Lung (tissue), 12 donors: ENCODE measurements around the gene TDRD9. TPM values are rescaled to one million over a fixed set of nuclear protein-coding genes. Genes with fewer than 3 reads are reported as not detected.

Experiments
- ATAC-seq: fragments of 200-7000 bp; cut with Tn5 transposase; one replicate; pipeline ENCODE4 v1.9.1; 2020; ENCODE audit warnings: moderate number of reproducible peaks; ENCODE audit not compliant: insufficient read depth, low FRiP score
- DNase-seq, 3 donors: peaks; one replicate each; pipeline ENCODE4 v3.0.0-alpha.2; 2013 to 2017
- H3K27ac ChIP-seq, 2 donors: one replicate each; pipeline ENCODE4 v1.5.1; 2013; ENCODE audit warnings: mild to moderate bottlenecking in 2 of 2, moderate library complexity in 2 of 2, control low read depth in 1 of 2, inconsistent platforms in 1 of 2, low read depth in 1 of 2, low read length in 1 of 2
- H3K27me3 ChIP-seq, 3 donors: one replicate each; pipeline ENCODE4 v1.5.1; 2013; ENCODE audit warnings: low read length in 2 of 3; ENCODE audit not compliant: control insufficient read depth in 3 of 3, insufficient read depth in 3 of 3
- H3K36me3 ChIP-seq, 4 donors: one replicate each; pipeline ENCODE4 v1.5.1; 2013; ENCODE audit warnings: low read length in 4 of 4, mild to moderate bottlenecking in 1 of 4, moderate library complexity in 1 of 4; ENCODE audit not compliant: control insufficient read depth in 4 of 4, insufficient read depth in 4 of 4
- H3K4me1 ChIP-seq, 5 donors: one replicate each; pipeline ENCODE4 v1.5.1; 2013; ENCODE audit warnings: low read length in 5 of 5, mild to moderate bottlenecking in 2 of 5, moderate library complexity in 1 of 5; ENCODE audit not compliant: control insufficient read depth in 5 of 5, insufficient read depth in 5 of 5
- H3K4me3 ChIP-seq: one replicate; pipeline ENCODE4 v1.5.1; 2013; ENCODE audit warnings: mild to moderate bottlenecking, control low read depth, moderate library complexity
- H3K9ac ChIP-seq, 2 donors: one replicate each; pipeline ENCODE4 v1.5.1; 2013; ENCODE audit warnings: low read length in 2 of 2, control low read depth in 1 of 2; ENCODE audit not compliant: insufficient read depth in 1 of 2
- H3K9me3 ChIP-seq, 4 donors: one replicate each; pipeline ENCODE4 v1.5.1; 2013; ENCODE audit warnings: low read length in 3 of 4, mild to moderate bottlenecking in 1 of 4, moderate library complexity in 1 of 4; ENCODE audit not compliant: control insufficient read depth in 4 of 4, insufficient read depth in 3 of 4
- WGBS, 2 donors: extraction: QIAGEN DNeasy Blood & Tissue Kit; methylation state at CpG; one replicate each; pipeline ENCODE4 v1.1.7; 2013; 5-methylcytosine and 5-hydroxymethylcytosine counted together
- polyA plus RNA-seq, 2 donors: library from polyadenylated mRNA; stranded (reverse); fragments of 200-250 nt; gene quantifications; one replicate each; pipeline ENCODE4 v1.2.1, GENCODE V29; 2013
- total RNA-seq, 2 donors: library from RNA; depleted of rRNA in 1 of 2; stranded (reverse); fragments of >200 nt in 1 of 2; gene quantifications; one replicate each; pipeline ENCODE4 v1.2.1, GENCODE V29; 2014 to 2021
- TF ChIP-seq, protein P1 (sequence below): IDR thresholded peaks from 2 replicates; pipeline ENCODE4 v1.5.1; 2012; ENCODE audit warnings: mild to moderate bottlenecking; ENCODE audit errors: control extremely low read depth, extremely low read depth
- donor health status: control.
- donor health status: control.
- donor health status: Bipolar disorder and iron deficiency.
- donor health status: healthy.
- donor health status: DM: yes; HTN: yes; CAD: no.

Gene TDRD9
- total and polyA plus RNA-seq, 4 donors = 2.3 to 8.6 (median 5.3) TPM

DNA sequence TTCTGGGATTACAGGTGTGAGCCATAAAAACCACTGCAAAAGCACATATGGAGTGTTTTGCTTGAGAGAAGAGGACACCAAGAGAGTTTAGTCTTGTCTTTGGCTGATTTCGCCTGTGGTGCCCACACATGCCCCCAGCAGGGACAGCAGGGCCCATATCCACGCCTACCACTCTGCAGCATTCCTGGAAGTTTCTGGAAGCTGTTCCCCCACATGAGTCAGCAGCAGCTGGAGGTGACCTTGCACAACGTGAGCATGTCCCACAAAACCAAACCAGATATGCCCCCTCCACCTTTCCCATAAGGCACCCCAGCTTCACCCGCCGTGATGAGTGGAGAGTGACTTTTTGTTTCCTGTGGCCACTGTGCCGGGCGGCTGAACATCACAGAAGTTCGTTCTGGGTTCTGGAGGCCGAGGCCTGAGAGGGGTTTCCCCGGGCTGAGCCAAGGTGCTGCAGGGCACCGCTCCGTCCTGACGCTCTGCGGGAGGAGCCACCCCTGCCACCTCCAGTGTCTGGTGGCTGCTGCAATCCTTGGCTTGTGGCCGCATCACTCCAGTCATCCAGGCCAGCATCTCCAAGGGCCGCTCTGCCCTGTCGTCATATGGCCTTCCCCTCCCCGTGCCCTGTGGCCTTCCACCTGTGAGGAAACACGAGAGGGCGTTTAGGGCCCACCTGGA, 162.0 kb downstream of the TDRD9 start:
- H3K4me3 ChIP-seq = no peak overlapping the region
- no peak overlapping the region for H3K9ac ChIP-seq
- DNase-seq = no peak
- no peak for ATAC-seq
- H3K27ac ChIP-seq = no peak overlapping the region
- H3K9me3 ChIP-seq = peaks cover 0 to 3% (median 0%) of the 10 kb centered on the region in 4 donors
- H3K27me3 ChIP-seq = no peaks in the 10 kb centered on the region
- no peaks in the 10 kb centered on the region for H3K36me3 ChIP-seq
- WGBS, 2 donors = 87 to 91% methylated on average over 20 of the region's 20 CpGs
- TF ChIP-seq, protein P1, sequence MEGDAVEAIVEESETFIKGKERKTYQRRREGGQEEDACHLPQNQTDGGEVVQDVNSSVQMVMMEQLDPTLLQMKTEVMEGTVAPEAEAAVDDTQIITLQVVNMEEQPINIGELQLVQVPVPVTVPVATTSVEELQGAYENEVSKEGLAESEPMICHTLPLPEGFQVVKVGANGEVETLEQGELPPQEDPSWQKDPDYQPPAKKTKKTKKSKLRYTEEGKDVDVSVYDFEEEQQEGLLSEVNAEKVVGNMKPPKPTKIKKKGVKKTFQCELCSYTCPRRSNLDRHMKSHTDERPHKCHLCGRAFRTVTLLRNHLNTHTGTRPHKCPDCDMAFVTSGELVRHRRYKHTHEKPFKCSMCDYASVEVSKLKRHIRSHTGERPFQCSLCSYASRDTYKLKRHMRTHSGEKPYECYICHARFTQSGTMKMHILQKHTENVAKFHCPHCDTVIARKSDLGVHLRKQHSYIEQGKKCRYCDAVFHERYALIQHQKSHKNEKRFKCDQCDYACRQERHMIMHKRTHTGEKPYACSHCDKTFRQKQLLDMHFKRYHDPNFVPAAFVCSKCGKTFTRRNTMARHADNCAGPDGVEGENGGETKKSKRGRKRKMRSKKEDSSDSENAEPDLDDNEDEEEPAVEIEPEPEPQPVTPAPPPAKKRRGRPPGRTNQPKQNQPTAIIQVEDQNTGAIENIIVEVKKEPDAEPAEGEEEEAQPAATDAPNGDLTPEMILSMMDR = no peak
- peaks cover 0 to 8% (median 0%) of the 10 kb centered on the region in 5 donors for H3K4me1 ChIP-seq

DNA sequence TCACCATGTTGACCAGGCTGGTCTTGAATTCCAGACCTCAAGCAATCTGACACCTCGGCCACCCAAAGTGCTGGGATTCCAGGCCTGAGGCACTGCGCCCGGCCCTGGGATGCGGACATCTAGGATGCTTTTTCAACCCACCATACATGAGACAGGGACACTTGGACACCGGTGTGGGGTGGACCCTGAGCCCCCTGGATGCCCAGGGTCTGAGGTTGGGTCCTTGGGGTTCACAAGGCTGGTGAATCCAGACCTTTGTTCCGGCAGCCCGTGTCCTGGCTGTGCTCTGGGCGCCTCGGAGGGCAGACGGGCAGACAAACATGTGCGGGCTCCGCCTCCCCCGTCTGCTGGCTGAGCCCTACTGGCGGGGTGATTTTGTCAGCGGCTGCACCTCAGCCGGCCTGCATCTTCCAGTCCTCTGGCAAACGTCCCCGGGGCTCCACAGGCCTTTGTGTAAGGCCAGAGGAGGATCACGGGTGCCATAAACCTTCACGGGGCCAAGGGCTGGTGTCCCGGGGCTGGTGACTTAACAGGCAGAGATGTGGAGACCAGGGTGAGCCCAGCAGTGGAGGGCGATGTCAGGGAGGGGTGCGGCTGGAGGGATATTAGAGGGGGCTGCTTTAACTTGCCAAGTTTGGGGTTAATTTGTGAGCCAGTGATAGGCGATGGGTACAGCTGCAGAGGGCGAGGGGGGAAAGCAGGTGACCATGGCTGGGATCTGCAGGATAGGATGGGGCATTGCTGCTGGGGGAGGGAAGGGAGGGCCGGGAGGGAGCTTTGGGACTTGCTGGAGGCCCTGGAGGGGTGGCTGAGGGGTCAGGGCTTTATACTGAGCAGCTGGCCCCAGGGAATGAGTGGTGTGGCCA, 163.0 kb downstream of the TDRD9 start:
- Histone ChIP-seq H3K4me3 (no peak overlapping the region), H3K27me3 (no peaks in the 10 kb centered on the region), H3K4me1 (peaks cover 0 to 8% (median 0%) of the 10 kb centered on the region in 5 donors), H3K27ac (no peak overlapping the region), H3K9me3 (peaks cover 0 to 3% (median 0%) of the 10 kb centered on the region in 4 donors), H3K9ac (no peak overlapping the region), H3K36me3 (no peaks in the 10 kb centered on the region)
- TF ChIP-seq, protein P1 = no peak
- 62 to 75% methylated on average over 25 to 26 of the region's 26 CpGs for WGBS, 2 donors
- ATAC-seq (no peak), DNase-seq (no peak)

DNA sequence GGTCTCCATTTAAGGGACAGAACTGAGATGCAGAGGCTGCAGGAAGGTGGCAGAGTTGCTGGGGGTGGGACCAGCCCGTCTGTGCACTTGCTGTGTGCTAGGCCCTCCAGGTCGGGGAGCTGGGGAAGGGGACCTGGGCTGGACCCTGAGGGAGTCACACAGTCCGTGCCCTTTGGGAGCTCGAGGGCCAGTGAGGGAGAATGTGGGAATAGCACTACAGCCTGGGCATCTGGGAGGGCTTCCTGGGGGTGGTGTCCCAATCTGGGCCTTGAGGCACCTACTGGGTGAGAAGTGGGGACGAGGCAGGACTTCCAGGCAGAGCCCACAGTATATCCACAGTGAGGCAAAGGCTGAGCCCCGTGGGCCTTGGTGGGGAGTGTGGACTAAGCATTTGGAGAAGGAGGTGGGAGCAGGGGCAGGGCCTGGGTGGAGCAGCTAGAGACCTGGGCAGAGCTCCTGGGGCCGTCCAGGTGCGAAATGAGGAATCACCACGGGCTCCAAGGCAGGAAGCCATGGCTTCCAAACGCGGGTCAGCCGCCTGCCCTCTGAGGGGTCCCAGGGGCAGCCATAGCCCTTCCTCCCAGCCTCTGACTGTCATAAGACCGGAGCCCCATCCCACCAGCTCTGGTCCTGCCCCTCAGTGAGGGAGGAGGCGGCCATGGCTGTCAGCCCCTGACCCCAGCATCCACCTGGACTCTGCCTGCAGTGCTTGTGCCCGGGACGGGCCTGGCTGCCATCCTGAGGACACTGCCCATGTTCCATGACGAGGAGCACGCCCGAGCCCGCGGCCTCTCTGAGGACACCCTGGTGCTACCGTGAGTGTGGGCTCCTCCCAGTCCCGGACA, 163.9 kb downstream of the TDRD9 start:
- Histone ChIP-seq H3K27me3 (no peaks in the 10 kb centered on the region), H3K27ac (no peak overlapping the region), H3K9ac (no peak overlapping the region), H3K4me1 (peaks cover 0 to 8% (median 0%) of the 10 kb centered on the region in 5 donors), H3K36me3 (no peaks in the 10 kb centered on the region), H3K4me3 (no peak overlapping the region), H3K9me3 (peaks cover 0 to 3% (median 0%) of the 10 kb centered on the region in 4 donors)
- 82% methylated on average over 22 to 23 of the region's 23 CpGs for WGBS, 2 donors
- DNase-seq = no peak
- TF ChIP-seq, protein P1 = no peak
- ATAC-seq = no peak
